HG02642 (cell line): ENCODE results near the gene SFI1.
A peak's percentile ranks its signal among the peaks of the same experiment; 100 is the strongest.
"Not testable (repeated sequence)": the region's sequence is repeated elsewhere in the genome, so short reads cannot be mapped to it uniquely, and the experiment has no call there.

Experiments used
- ATAC-seq: cut with Tn5 transposase; IDR thresholded peaks from one replicate; pipeline ENCODE4 v1.9.1; 2021; ENCODE audit warnings: mild to moderate bottlenecking; ENCODE audit not compliant: unreplicated experiment, poor library complexity

The SFI1 gene, protein sequence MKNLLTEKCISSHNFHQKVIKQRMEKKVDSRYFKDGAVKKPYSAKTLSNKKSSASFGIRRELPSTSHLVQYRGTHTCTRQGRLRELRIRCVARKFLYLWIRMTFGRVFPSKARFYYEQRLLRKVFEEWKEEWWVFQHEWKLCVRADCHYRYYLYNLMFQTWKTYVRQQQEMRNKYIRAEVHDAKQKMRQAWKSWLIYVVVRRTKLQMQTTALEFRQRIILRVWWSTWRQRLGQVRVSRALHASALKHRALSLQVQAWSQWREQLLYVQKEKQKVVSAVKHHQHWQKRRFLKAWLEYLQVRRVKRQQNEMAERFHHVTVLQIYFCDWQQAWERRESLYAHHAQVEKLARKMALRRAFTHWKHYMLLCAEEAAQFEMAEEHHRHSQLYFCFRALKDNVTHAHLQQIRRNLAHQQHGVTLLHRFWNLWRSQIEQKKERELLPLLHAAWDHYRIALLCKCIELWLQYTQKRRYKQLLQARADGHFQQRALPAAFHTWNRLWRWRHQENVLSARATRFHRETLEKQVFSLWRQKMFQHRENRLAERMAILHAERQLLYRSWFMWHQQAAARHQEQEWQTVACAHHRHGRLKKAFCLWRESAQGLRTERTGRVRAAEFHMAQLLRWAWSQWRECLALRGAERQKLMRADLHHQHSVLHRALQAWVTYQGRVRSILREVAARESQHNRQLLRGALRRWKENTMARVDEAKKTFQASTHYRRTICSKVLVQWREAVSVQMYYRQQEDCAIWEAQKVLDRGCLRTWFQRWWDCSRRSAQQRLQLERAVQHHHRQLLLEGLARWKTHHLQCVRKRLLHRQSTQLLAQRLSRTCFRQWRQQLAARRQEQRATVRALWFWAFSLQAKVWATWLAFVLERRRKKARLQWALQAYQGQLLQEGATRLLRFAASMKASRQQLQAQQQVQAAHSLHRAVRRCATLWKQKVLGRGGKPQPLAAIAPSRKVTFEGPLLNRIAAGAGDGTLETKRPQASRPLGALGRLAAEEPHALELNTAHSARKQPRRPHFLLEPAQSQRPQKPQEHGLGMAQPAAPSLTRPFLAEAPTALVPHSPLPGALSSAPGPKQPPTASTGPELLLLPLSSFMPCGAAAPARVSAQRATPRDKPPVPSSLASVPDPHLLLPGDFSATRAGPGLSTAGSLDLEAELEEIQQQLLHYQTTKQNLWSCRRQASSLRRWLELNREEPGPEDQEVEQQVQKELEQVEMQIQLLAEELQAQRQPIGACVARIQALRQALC

GRCh38 chr22:31496007-31496734 lies at the start of gene SFI1:
SFI1 (plus strand) TSS chr22:31496536; CDS start chr22:31508285, 11,749 bp downstream.
- peak; percentile 75 for ATAC-seq

GRCh38 chr22:31446767-31447166 lies 49.6 kb upstream of the SFI1 start:
- ATAC-seq, result no peak

DNA sequence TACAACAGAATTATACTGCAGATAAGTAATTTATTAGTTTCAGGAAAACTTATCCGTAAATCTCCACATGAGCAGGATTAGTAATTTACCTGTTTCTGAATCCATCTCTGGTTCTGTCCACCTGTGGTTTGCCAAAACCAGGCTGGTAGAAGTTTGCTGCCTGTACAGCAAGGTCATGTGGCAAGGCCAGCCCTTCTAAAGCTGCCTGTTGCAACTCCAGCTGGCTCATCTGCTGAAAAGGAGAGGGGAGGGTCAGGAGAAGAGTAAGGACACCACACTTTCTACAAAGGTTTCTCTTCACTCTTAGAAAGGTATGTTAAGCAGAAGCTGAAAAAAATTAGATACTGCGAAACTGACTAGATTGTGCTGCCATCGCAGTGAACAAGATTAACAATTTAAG lies 49.0 kb upstream of the SFI1 start:
- no peak for ATAC-seq

- no peak for ATAC-seq
Observed at GRCh38 chr22:31448382-31448781, 48.0 kb upstream of the SFI1 start.

DNA sequence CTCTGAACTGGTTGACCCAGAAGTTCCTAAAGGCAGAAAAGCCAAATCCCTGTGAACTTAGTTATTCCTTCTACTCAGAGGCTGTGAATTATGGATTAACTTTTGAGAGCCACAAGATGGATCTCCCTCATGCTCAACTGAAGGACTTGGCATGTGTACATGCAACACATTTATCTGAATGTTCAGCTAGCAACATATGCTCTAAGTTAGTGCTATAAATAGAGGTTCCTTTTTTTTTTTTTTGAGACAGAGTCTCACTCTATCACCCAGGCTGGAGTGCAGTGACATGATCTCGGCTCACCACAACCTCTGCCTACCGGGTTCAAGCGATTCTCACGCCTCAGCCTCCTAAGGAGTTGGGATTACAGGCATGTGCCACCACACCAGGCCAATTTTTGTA lies 46.8 kb upstream of the SFI1 start:
- ATAC-seq, result no peak

DNA sequence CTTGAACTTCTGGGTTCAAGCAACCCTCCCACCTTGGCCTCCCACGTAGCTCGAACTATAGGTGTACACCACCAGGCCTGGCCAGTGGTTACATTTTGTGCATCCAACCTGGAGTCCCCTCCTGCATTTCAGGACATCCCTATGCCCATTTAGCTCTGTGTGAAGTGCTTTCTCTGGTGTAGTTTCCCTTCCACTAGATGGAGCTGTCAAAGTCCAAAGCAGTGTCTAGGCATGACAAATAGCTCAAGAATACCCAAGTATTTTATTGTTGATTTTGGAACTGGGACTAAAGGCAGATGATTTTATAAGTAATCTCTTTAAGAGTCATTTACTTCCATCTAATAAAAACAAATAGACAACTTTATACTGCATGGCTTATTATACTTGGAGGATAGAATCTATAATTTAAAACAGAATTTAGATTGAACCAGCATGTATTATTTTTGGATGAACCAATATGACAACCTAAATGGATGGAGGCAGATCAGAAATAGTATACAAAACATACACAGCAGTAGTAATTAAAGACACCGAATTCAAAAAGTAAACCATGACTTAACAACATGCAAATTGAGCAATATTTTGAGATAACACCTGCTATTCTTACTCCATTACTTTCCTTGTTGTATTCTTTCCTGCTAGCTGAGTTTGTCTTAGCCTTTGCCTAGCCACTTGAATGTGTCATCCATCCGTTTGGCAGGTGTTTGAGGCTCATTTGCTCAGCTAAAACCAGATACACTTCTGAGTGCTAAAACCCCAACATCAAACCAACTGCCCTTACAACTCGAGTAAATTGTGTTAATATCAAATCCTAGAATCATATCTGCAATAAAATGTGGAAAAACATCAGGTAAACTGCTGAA lies 44.4 kb upstream of the SFI1 start:
- no peak for ATAC-seq

DNA sequence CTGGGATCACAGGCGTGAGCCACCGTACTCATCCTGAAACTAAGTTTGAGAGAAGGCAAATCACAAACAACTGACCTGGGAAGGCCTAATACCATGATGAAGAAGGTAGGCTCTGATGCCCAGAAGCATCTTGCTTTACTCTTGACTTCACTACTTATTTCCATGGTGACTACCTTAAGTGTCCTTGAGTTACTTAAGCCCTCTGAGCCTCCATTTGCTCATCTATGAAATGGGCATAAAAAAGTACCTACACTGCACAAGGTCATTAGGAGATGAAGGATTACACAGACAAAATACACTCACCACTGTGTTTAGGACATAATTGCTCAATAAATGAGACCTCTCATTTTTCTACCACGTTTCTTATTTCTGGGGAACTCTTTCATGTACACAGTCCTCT lies 34.6 kb upstream of the SFI1 start:
- ATAC-seq, result no peak

DNA sequence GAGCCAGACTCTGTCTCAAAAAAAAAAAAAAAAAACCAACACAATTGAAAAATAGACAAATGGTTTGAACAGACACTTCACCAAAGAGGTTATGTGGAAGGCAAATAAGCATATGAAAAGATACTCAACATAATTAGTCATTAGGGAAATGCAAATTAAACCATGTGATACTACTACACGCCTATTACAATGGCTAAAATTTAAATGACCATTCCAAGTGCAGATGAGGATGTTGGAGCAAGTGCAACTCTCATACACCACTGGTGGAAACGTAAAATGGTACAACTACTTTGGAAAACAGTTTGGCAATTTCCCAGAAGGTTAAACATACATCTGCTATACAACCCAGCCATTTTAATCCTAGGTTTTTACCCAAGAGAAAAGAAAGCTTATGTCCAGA lies 31.0 kb upstream of the SFI1 start:
- no peak for ATAC-seq

DNA sequence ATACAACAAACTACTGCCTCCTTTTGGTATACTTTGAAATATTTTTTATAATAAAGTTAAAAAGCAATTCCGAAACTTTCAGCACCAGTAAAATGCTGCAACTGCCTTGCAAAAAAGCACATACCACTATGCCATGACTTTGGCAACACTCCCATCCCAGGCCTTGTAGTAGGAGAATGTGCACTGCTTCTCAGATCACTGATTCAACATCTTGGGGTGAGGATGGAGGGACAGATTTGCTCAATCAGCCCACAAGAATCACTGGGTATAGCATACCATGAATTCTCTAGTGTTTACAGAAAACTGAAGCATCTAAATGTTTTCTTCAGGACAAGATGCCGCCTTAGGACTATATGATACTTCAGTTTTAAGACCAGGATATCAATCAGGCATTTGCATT lies 21.6 kb upstream of the SFI1 start:
- ATAC-seq, result no peak

DNA sequence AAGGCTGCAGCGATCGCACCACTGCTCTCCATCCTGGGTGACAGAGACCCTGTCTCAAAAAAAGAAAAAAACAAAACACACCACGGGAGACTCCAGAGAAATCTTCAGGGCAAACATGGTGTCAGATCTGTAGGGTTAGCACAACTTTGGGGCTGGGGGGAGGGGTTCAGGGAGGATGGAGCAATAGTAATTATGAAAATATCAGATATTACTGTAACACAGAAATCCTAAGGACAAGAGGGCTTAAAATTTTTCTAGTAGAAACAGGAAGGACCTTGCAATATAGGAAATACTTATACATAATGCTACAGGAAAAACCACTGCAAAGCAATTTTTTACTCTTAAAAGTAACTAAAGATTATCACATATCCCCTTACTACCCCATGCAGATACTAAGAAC lies 20.5 kb upstream of the SFI1 start:
- ATAC-seq, result no peak

GRCh38 chr22:31477329-31477728 lies 19.0 kb upstream of the SFI1 start:
- ATAC-seq, result no peak

- ATAC-seq, result no peak
Observed at GRCh38 chr22:31481129-31481528, 15.2 kb upstream of the SFI1 start.

DNA sequence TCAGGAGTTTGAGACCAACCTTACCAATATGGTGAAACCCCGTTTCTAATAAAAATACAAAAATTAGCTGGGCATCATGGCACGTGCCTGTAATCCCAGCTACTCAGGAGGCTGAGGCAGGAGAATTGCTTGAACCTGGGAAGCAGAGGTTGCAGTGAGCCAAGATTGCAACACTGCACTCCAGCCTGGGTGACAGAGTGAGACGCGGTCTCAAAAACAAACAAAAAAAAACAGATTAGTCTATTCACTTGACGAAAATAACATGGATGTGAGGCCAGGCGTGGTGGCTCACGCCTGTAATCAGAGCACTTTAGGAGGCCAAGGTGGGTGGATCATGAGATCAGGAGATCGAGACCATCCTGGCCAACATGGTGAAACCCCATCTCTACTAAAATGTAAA lies 13.9 kb upstream of the SFI1 start:
- ATAC-seq, result not testable (repeated sequence)

DNA sequence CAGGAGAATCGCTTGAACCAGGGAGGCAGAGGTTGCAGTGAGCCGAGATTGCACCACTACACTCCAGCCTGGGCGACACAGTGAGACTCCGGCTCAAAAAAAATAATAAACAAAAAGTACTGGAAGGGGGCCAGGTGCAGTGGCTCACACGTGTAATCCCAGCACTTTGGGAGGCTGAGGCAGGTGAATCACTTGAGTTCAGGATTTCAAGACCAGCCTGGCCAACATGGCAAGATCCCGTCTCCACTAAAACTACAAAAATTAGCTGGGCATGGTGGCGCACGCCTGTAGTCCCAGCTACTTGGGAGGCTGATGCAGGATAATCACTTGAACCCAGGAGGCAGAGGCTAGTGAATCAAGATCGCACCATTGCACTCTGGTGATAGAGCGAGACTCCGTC lies 10.0 kb upstream of the SFI1 start:
- not testable (repeated sequence) for ATAC-seq

DNA sequence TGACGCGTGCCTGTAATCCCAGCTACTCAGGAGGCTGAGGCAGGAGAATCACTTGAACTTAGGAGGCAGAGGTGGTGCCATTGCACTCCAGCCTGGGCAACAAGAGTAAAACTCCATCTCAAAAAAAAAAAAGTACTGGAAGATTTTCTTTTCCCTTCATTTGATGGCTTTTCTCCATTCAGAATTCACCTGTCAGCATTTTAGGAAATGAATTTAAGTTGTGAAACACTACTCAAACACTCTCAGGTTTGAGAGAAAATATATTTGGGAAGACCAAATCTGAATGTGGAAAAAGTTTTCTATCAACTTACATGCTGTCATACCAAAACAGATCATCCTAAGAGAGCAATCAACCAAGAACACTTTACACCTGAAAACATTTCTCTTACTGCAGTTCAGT lies 9.4 kb upstream of the SFI1 start:
- no peak for ATAC-seq

- no peak for ATAC-seq
Observed at GRCh38 chr22:31488346-31488883, 7.9 kb upstream of the SFI1 start.

GRCh38 chr22:31488988-31489617 lies 7.2 kb upstream of the SFI1 start:
- peak; percentile 3 for ATAC-seq
